ENCODE data around the gene MOB3A. TPM values are rescaled to one million over a fixed set of nuclear protein-coding genes. Genes with fewer than 3 reads are reported as not detected.

Gene MOB3A
- total RNA-seq, 1 donor from 2014 or later, result 17.0 TPM

- DNase-seq (ENCODE audit: low spot score), result no peak
- intact Hi-C loops (cut with DNase I), result no loop called here
Observed at GRCh38 chr19:2050349-2050990, 45.7 kb downstream of the MOB3A start.

GRCh38 chr19:2049741-2050348 lies 46.3 kb downstream of the MOB3A start:
- intact Hi-C loops (cut with DNase I), result loop anchor here (2.0 kb wide), 1 partner anchor 15 kb away; no protein-coding TSS in a partner anchor
- DNase-seq (ENCODE audit: low spot score), result peak; percentile 95

GRCh38 chr19:2048959-2049740 lies 47.0 kb downstream of the MOB3A start:
- no peak for DNase-seq (ENCODE audit: low spot score)
- intact Hi-C loops (cut with DNase I), result loop anchor here (2.0 kb wide), 1 partner anchor 16 kb away; no protein-coding TSS in a partner anchor

- intact Hi-C loops (cut with DNase I), result loop anchor here (2.0 kb wide), 1 partner anchor 16 kb away; no protein-coding TSS in a partner anchor
Observed at GRCh38 chr19:2048104-2048958, 47.8 kb downstream of the MOB3A start.

GRCh38 chr19:2047449-2048103 lies 48.5 kb downstream of the MOB3A start:
- no peak for DNase-seq (ENCODE audit: low spot score)
- intact Hi-C loops (cut with DNase I), result loop anchor here (2.0 kb wide), 1 partner anchor 17 kb away; no protein-coding TSS in a partner anchor

More at GRCh38 chr19:2048104-2048958, 47.8 kb downstream of the MOB3A start:
- no peak for DNase-seq (ENCODE audit: low spot score)

GRCh38 chr19:2047076-2047448 lies 49.1 kb downstream of the MOB3A start:
- intact Hi-C loops (cut with DNase I), result no loop called here
- no peak for DNase-seq (ENCODE audit: low spot score)

- DNase-seq (ENCODE audit: low spot score), result no peak
- intact Hi-C loops (cut with DNase I), result no loop called here
Observed at GRCh38 chr19:2046046-2046907, 49.8 kb downstream of the MOB3A start.

GRCh38 chr19:2045501-2046045 lies 50.6 kb downstream of the MOB3A start:
- intact Hi-C loops (cut with DNase I), result no loop called here
- DNase-seq (ENCODE audit: low spot score), result no peak

GRCh38 chr19:2044709-2045500 lies 51.2 kb downstream of the MOB3A start:
- no peak for DNase-seq (ENCODE audit: low spot score)
- intact Hi-C loops (cut with DNase I), result no loop called here

GRCh38 chr19:2043961-2044708 lies 52.0 kb downstream of the MOB3A start:
- intact Hi-C loops (cut with DNase I), result no loop called here
- DNase-seq (ENCODE audit: low spot score), result no peak

GRCh38 chr19:2043251-2043641 lies 52.9 kb downstream of the MOB3A start:
- no peak for DNase-seq (ENCODE audit: low spot score)
- intact Hi-C loops (cut with DNase I), result no loop called here

GRCh38 chr19:2042485-2043250 lies 53.5 kb downstream of the MOB3A start:
- intact Hi-C loops (cut with DNase I), result no loop called here
- no peak for DNase-seq (ENCODE audit: low spot score)

- DNase-seq (ENCODE audit: low spot score), result peak; percentile 99
- intact Hi-C loops (cut with DNase I), result no loop called here
Observed at GRCh38 chr19:2041683-2042484, 54.2 kb downstream of the MOB3A start.

- intact Hi-C loops (cut with DNase I), result no loop called here
- no peak for DNase-seq (ENCODE audit: low spot score)
Observed at GRCh38 chr19:2041433-2041682, 54.8 kb downstream of the MOB3A start.

All from cardiac septum (tissue), 1 donor.